Mucosa of rectum (tissue), 2 donors: ENCODE results near the gene KHDRBS2.

ENCODE experiments used
- H3K27ac ChIP-seq, 2 donors: one replicate each; pipeline ENCODE4 v1.7.0; 2013; ENCODE audit warnings: inconsistent platforms in 2 of 2, low read depth in 2 of 2, low read length in 2 of 2
- H3K27me3 ChIP-seq, 2 donors: one replicate each; pipeline ENCODE4 v1.7.0; 2013; ENCODE audit warnings: low read length in 2 of 2; ENCODE audit not compliant: control insufficient read depth in 2 of 2, insufficient read depth in 2 of 2
- H3K36me3 ChIP-seq, 2 donors: one replicate each; pipeline ENCODE4 v1.7.0; 2013; ENCODE audit warnings: low read length in 2 of 2; ENCODE audit not compliant: control insufficient read depth in 2 of 2, insufficient read depth in 2 of 2
- H3K4me1 ChIP-seq, 2 donors: one replicate each; pipeline ENCODE4 v1.7.0; 2013; ENCODE audit warnings: low read length in 2 of 2, mild to moderate bottlenecking in 1 of 2; ENCODE audit not compliant: control insufficient read depth in 2 of 2, insufficient read depth in 2 of 2
- H3K4me3 ChIP-seq, 2 donors: one replicate each; pipeline ENCODE4 v1.7.0; 2013; ENCODE audit warnings: low read length in 2 of 2
- H3K9ac ChIP-seq, 2 donors: one replicate each; pipeline ENCODE4 v1.7.0; 2013; ENCODE audit warnings: low read length in 2 of 2, low read depth in 1 of 2, mild to moderate bottlenecking in 1 of 2
- H3K9me3 ChIP-seq, 2 donors: one replicate each; pipeline ENCODE4 v1.7.0; 2013; ENCODE audit warnings: low read length in 2 of 2; ENCODE audit not compliant: control insufficient read depth in 2 of 2
- donor health status: healthy.
- donor health status: Normal muscosa, but diverticular disease.

The KHDRBS2 gene

DNA sequence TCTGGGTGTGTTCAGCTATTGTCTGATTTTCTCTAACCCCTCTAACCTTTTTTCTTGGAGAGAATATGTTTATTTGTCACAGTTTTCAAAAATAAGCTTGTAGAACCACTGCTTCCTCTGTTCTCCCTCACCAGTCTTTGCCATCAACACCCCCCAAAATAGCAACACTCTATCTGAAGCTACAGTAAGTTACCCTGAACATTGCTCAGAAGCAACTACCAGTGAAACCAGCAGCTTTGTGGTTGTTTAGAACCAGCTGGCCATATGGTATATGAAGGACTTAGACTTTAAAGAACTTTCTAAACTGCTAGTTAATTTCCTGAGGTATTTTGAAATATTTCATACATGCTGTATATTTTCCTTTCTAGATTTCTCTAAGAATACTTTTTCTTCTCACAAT is 242.9 kb downstream of the KHDRBS2 start:
- Histone ChIP-seq H3K9ac (no peak overlapping the region), H3K4me1 (no peaks in the 10 kb centered on the region), H3K4me3 (no peak overlapping the region), H3K36me3 (no peaks in the 10 kb centered on the region), H3K27ac (no peak overlapping the region), H3K9me3 (no peaks in the 10 kb centered on the region), H3K27me3 (no peaks in the 10 kb centered on the region)

DNA sequence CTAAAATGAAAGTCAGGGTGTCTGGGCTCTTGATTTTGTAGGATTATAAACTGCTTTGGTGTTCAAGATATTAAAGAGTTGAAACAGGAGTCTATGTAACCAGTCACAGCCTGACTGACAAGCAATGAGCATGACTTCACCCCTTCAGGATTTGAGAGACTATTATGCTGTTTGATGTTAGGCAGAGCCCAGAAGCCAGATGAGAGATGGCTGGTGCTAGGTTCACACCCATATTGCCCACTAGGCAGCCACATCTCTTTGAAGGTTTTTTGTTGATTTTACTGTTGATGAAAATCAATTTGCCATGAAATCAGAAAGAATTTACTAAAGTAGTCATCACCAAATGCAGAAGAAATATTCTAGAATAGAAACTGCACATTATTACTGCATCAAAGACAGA is 243.6 kb downstream of the KHDRBS2 start:
- no peaks in the 10 kb centered on the region for H3K9me3 ChIP-seq
- no peak overlapping the region for H3K9ac ChIP-seq
- H3K4me1 ChIP-seq: no peaks in the 10 kb centered on the region
- H3K27ac ChIP-seq: no peak overlapping the region
- H3K36me3 ChIP-seq: no peaks in the 10 kb centered on the region
- H3K4me3 ChIP-seq: no peak overlapping the region
- no peaks in the 10 kb centered on the region for H3K27me3 ChIP-seq

DNA sequence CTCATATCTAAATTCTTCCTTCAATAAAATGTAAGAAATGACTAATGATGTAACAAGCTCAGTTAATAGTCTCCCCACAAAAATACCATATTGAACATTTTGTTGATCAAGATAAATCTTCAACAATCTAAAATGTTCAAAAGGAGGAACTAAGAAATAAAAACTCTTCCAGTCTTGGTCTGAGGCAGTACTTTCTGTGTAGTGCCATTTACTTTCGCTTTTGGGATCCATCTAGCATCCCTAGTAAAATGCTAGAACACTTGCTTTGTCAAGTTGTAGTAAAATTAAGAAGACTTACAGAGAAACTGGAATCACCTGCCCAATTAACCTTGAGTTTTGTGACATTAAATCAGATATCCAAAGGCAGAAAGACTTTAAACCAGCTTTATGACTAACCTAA is 246.4 kb downstream of the KHDRBS2 start:
- no peak overlapping the region for H3K9ac ChIP-seq
- no peaks in the 10 kb centered on the region for H3K27me3 ChIP-seq
- no peak overlapping the region for H3K4me3 ChIP-seq
- no peaks in the 10 kb centered on the region for H3K4me1 ChIP-seq
- no peak overlapping the region for H3K27ac ChIP-seq
- H3K9me3 ChIP-seq: no peaks in the 10 kb centered on the region
- H3K36me3 ChIP-seq: no peaks in the 10 kb centered on the region

DNA sequence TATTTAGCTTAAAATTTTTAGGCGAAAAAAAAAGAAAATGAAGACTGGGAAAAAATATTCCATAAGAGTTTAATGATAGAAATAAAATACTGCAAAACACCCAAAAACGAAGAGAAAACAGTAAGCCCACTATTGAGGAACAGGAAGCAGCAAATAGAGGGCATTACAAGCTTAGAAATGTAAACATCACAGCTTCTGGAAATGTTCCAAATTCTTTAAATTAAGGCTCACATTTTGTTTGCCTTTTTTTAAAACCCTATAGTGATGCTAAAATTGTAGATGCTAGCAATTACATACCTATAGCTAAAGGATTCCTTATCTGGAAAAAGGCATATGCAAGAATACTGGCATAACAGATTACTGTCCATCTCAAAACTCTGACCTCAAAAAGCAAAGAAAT is 248.6 kb downstream of the KHDRBS2 start:
- Histone ChIP-seq H3K9ac (no peak overlapping the region), H3K9me3 (no peaks in the 10 kb centered on the region), H3K4me1 (no peaks in the 10 kb centered on the region), H3K36me3 (no peaks in the 10 kb centered on the region), H3K27me3 (no peaks in the 10 kb centered on the region), H3K27ac (no peak overlapping the region), H3K4me3 (no peak overlapping the region)

DNA sequence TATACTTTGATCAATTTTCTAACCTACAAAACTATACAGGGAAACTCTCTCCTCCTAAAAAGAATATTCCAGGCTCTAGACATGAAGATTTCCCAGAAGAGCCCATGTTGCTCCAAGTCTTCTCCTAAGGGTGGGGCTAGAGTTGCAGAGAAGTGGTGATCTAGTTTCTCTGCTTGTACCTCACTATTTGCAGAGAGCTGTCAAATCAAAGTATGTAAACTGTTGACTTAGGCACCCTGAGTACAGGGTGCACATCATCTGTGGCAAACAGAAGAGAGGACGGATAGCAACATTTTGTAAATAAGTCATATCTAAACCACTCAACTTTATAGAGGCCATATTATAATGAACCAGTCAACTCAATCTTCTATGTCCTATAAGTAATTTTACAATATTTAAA is 250.1 kb downstream of the KHDRBS2 start:
- H3K27ac ChIP-seq: no peak overlapping the region
- H3K9me3 ChIP-seq: no peaks in the 10 kb centered on the region
- no peaks in the 10 kb centered on the region for H3K4me1 ChIP-seq
- H3K27me3 ChIP-seq: no peaks in the 10 kb centered on the region
- H3K36me3 ChIP-seq: no peaks in the 10 kb centered on the region
- no peak overlapping the region for H3K9ac ChIP-seq
- H3K4me3 ChIP-seq: no peak overlapping the region

DNA sequence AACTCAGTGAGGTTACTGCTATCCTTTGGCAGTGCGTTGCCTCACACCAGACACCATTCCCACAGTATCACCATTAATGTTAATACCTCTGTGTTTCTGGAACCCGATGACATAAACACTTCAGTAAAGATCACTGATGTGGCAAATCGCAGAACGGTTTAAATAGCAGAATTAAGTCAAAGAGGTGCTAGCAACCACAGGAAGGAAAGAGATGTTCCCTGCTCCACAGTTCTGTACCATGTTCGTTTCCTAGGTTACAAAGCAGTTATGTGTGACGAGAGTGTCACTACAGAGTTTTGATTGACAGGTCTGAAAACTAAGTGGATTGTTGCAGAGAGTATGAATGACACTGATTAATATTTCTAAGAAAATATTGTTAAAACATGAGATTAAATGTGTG is 272.3 kb downstream of the KHDRBS2 start:
- Histone ChIP-seq H3K27ac (no peak overlapping the region), H3K4me3 (no peak overlapping the region), H3K27me3 (no peaks in the 10 kb centered on the region), H3K9ac (no peak overlapping the region), H3K4me1 (no peaks in the 10 kb centered on the region), H3K9me3 (peaks cover 0 to 2% of the 10 kb centered on the region in 2 donors), H3K36me3 (no peaks in the 10 kb centered on the region)

DNA sequence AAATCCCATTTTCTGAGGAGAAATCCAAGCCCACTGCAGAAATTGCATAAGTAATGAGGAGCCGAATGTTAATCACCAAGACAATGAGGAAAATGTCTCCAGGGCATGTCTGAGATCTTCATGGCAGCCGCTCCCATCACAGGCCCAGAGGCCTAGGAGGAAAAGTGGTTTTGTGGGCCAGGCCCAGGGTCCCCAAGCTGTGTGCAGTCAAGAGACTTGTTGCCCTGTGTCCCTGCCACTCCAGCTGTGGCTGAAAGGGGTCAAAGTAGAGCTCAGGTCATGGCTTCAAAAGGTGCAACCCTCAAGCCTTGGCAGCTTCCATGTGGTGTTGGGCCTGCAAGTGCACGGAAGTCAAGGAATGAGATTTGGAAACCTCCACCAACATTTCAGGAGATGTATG is 276.6 kb downstream of the KHDRBS2 start:
- H3K9me3 ChIP-seq: peaks cover 0 to 2% of the 10 kb centered on the region in 2 donors
- no peak overlapping the region for H3K27ac ChIP-seq
- no peak overlapping the region for H3K4me3 ChIP-seq
- H3K27me3 ChIP-seq: no peaks in the 10 kb centered on the region
- H3K9ac ChIP-seq: no peak overlapping the region
- no peaks in the 10 kb centered on the region for H3K36me3 ChIP-seq
- no peaks in the 10 kb centered on the region for H3K4me1 ChIP-seq

DNA sequence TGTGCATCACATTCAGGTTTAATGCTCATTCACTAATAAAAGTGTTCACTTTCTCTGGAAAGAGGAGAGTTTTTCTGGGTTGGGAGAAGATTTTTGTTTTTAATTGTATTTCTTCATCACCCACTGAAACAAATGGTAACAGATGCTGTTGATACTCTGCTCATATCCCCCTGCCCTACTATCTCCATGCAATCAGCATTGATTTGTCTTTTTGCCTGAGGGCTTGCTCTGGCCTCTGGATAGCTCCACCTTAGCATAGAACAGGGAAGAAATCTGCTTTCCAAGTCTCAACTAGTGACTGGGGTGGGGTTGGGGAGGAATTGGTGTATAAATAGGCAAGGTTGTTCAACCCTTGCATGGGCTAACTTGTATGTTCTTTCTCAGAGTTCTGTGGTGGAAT is 296.4 kb downstream of the KHDRBS2 start:
- no peak overlapping the region for H3K9ac ChIP-seq
- no peak overlapping the region for H3K27ac ChIP-seq
- H3K4me3 ChIP-seq: no peak overlapping the region
- no peaks in the 10 kb centered on the region for H3K9me3 ChIP-seq
- no peaks in the 10 kb centered on the region for H3K4me1 ChIP-seq
- no peaks in the 10 kb centered on the region for H3K36me3 ChIP-seq
- no peaks in the 10 kb centered on the region for H3K27me3 ChIP-seq

DNA sequence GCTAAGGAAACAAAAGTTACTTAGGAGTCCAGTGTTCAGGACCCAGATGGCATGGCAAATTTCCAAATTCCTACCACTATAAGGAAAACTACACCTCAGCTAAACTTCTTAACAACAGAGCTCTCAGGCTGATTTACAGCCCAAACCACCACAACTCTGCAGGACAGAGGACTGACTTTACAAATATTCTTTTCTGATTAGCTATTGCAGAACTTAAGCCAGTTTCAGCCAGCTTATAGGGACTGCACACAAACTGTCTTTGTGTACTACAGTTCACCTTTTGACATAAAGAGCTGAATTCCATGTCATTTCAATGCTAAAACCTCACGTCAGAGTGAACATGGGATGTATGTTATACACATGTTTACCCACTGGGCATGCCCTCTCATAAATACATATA is 305.4 kb downstream of the KHDRBS2 start:
- Histone ChIP-seq H3K27me3 (no peaks in the 10 kb centered on the region), H3K27ac (no peak overlapping the region), H3K4me1 (no peaks in the 10 kb centered on the region), H3K9me3 (no peaks in the 10 kb centered on the region), H3K4me3 (no peak overlapping the region), H3K9ac (no peak overlapping the region), H3K36me3 (no peaks in the 10 kb centered on the region)

DNA sequence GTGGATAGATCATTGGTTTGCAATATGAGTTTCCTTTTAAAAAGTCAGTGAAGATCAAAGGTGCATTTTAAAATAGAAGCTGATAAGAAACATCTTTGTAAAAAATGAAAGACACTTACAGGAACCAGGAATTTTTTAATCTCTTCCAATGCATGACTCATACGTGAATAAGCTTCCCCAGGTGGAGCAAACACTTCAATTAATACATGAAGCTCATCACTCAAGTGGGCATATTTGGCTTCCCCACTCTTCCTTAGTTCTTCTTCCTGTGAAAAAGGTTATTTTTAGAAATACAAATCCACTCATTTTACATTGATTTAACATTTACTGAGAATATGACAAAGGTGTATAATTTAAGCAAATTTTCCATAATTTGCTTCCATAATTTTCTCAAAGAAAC is 308.1 kb downstream of the KHDRBS2 start:
- Histone ChIP-seq H3K4me3 (no peak overlapping the region), H3K36me3 (no peaks in the 10 kb centered on the region), H3K27ac (no peak overlapping the region)

DNA sequence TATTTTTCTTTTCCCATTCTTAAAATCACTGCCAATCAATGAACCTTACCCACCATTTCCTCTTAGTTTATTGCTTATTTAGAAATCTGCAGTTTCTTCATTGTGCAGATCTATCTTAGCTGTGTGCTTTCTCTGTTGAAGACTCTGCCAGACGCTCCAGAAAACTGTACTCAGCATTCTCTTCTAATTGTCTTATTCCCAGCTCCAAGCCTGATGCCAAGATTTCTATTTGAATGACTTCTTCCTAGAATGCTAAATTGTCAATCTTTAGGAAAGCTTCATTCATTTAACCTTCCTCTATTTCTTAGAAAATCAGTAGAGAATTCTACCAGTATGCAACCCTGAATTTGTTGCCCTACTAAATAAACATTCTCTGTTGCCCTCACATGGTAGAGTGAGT is 308.9 kb downstream of the KHDRBS2 start:
- no peaks in the 10 kb centered on the region for H3K27me3 ChIP-seq
- no peaks in the 10 kb centered on the region for H3K9me3 ChIP-seq
- H3K27ac ChIP-seq: no peak overlapping the region
- H3K36me3 ChIP-seq: no peaks in the 10 kb centered on the region
- H3K4me3 ChIP-seq: no peak overlapping the region
- no peak overlapping the region for H3K9ac ChIP-seq
- H3K4me1 ChIP-seq: no peaks in the 10 kb centered on the region

More for the DNA sequence above, 308.1 kb downstream of the KHDRBS2 start:
- Histone ChIP-seq H3K9ac (no peak overlapping the region), H3K4me1 (no peaks in the 10 kb centered on the region), H3K9me3 (no peaks in the 10 kb centered on the region), H3K27me3 (no peaks in the 10 kb centered on the region)
